Mesendoderm (in vitro differentiated cells): ENCODE data around the gene MAP9.

Source experiments
- DNase-seq: peaks from one replicate; pipeline ENCODE4 v3.0.0; 2013
- H2AK5ac ChIP-seq: 2 replicates; pipeline ENCODE4 v1.6.1; 2013; ENCODE audit warnings: low read length, inconsistent platforms
- H2BK120ac ChIP-seq: 2 replicates; pipeline ENCODE4 v1.6.1; 2013; ENCODE audit warnings: low read depth, mild to moderate bottlenecking, low read length, moderate library complexity, mixed read lengths
- H2BK15ac ChIP-seq: replicated peaks from 2 replicates; pipeline ENCODE4 v1.6.1; 2013; ENCODE audit warnings: low read depth, mild to moderate bottlenecking, moderate library complexity
- H2BK5ac ChIP-seq: 2 replicates; pipeline ENCODE4 v1.6.1; 2013; ENCODE audit warnings: low read length, inconsistent platforms
- H3K18ac ChIP-seq: 2 replicates; pipeline ENCODE4 v1.6.1; 2013; ENCODE audit warnings: mild to moderate bottlenecking, low read length, mixed read lengths
- H3K23ac ChIP-seq: one replicate; pipeline ENCODE4 v1.6.1; 2013; ENCODE audit warnings: low read length
- H3K27ac ChIP-seq: 2 replicates; pipeline ENCODE4 v1.5.1; 2013; ENCODE audit warnings: low read depth, mild to moderate bottlenecking, inconsistent platforms, low read length, moderate library complexity
- H3K27me3 ChIP-seq: 2 replicates; pipeline ENCODE4 v1.6.1; 2013; ENCODE audit warnings: low read length, control low read depth, mild to moderate bottlenecking, inconsistent platforms; ENCODE audit not compliant: insufficient read depth, poor library complexity
- H3K36me3 ChIP-seq: 2 replicates; pipeline ENCODE4 v1.6.1; 2013; ENCODE audit warnings: low read length, inconsistent platforms; ENCODE audit not compliant: control insufficient read depth, insufficient read depth
- H3K4ac ChIP-seq: one replicate; pipeline ENCODE4 v1.6.1; 2013; ENCODE audit warnings: low read depth, mild to moderate bottlenecking, low read length, moderate library complexity
- H3K4me1 ChIP-seq: 2 replicates; pipeline ENCODE4 v1.6.1; 2013; ENCODE audit warnings: low read depth, low read length, inconsistent platforms; ENCODE audit not compliant: control insufficient read depth
- H3K4me2 ChIP-seq: 2 replicates; pipeline ENCODE4 v1.6.1; 2013; ENCODE audit warnings: low read length
- H3K4me3 ChIP-seq: 2 replicates; pipeline ENCODE4 v1.5.1; 2013; ENCODE audit warnings: mild to moderate bottlenecking, low read length
- H3K56ac ChIP-seq: one replicate; pipeline ENCODE4 v1.6.1; 2013; ENCODE audit warnings: low read length
- H3K79me1 ChIP-seq: 2 replicates; pipeline ENCODE4 v1.6.1; 2013; ENCODE audit warnings: low read length, inconsistent platforms
- H3K79me2 ChIP-seq: 2 replicates; pipeline ENCODE4 v1.6.1; 2013; ENCODE audit warnings: mild to moderate bottlenecking, low read length; ENCODE audit not compliant: control insufficient read depth, insufficient read depth
- H3K9ac ChIP-seq: 2 replicates; pipeline ENCODE4 v1.6.1; 2013; ENCODE audit warnings: low read length, inconsistent platforms
- H4K5ac ChIP-seq: one replicate; pipeline ENCODE4 v1.6.1; 2013; ENCODE audit warnings: low read length
- H4K8ac ChIP-seq: one replicate; pipeline ENCODE4 v1.6.1; 2013; ENCODE audit warnings: low read depth, mild to moderate bottlenecking, control low read depth, low read length, moderate library complexity
- WGBS: extraction: QIAGEN DNeasy Blood & Tissue Kit; methylation state at CpG from one replicate; pipeline ENCODE4 v1.1.7; 2013; ENCODE audit warnings: low lambda C conversion rate, missing lambda C conversion rate; ENCODE audit not compliant: insufficient coverage; ENCODE audit errors: extremely low coverage; 5-methylcytosine and 5-hydroxymethylcytosine counted together

MAP9 gene

DNA sequence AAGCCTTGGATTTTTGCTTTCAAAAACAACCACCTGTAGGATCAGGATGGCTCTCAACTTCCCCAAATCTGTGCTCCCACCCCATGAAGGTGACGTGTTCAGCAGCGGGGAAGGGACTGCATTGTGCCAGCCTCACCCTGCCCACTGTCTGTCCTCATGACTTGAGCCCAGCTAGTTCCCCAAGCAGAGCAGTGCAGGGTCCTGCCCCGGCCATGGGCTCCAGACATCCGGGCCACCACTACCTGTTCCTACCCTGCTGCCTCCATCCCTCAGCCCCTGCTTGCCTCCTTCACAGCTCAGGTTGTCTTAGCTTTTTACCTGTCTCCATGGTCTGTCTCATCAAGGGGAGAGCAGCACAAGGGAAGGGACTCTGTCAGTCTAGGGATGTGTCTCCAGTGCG is 11.4 kb upstream of the MAP9 start:
- WGBS, result no CpG with 5 or more reads among the region's 5 CpGs
- DNase-seq, result no peak
- H3K4me1 ChIP-seq, result no peaks in the 10 kb centered on the region

DNA sequence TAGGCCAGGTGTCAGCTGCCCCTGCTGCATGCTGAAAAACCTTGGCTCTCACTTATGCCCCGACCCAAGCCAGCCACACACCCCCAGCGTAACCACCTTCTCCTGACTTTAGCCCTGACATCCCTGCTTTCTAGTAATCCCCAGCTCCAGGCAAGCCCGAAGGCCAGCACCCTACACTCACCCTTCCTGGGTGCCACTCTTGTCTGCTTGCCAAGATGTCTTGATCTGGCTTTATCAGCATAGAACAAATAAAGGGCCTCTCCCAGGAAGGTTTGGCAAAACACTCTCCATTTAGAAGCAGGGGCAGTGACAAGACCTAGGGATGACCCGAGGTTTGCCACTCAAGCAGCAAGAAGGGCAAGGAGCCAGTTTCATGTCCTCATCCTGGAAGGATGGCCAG is 6.8 kb upstream of the MAP9 start:
- Histone ChIP-seq H3K36me3 (no peaks in the 10 kb centered on the region), H3K27me3 (no peaks in the 10 kb centered on the region), H3K56ac (no peak overlapping the region), H3K4me2 (no peak overlapping the region), H3K27ac (no peak overlapping the region), H3K79me2 (no peaks in the 10 kb centered on the region), H3K4me1 (no peaks in the 10 kb centered on the region), H2BK15ac (no peak overlapping the region), H3K23ac (no peak overlapping the region), H4K8ac (no peak overlapping the region), H3K79me1 (no peaks in the 10 kb centered on the region), H3K4ac (no peak overlapping the region), H3K4me3 (no peak overlapping the region), H4K5ac (no peak overlapping the region), H2BK5ac (no peak overlapping the region), H2AK5ac (no peak overlapping the region), H2BK120ac (no peak overlapping the region), H3K18ac (no peak overlapping the region), H3K9ac (no peak overlapping the region)
- no peak for DNase-seq
- no CpG with 5 or more reads among the region's 4 CpGs for WGBS

More for the DNA sequence above, 11.4 kb upstream of the MAP9 start:
- no peak overlapping the region for H3K4me3 ChIP-seq
- H2BK5ac ChIP-seq, result no peak overlapping the region
- no peak overlapping the region for H2BK15ac ChIP-seq
- no peak overlapping the region for H2AK5ac ChIP-seq
- H3K79me2 ChIP-seq, result no peaks in the 10 kb centered on the region
- no peaks in the 10 kb centered on the region for H3K79me1 ChIP-seq
- no peak overlapping the region for H3K18ac ChIP-seq
- no peak overlapping the region for H3K27ac ChIP-seq
- no peak overlapping the region for H4K8ac ChIP-seq
- no peak overlapping the region for H4K5ac ChIP-seq
- H3K27me3 ChIP-seq, result no peaks in the 10 kb centered on the region
- H3K36me3 ChIP-seq, result no peaks in the 10 kb centered on the region
- H3K4me2 ChIP-seq, result no peak overlapping the region
- H3K56ac ChIP-seq, result no peak overlapping the region
- H3K9ac ChIP-seq, result no peak overlapping the region
- H3K4ac ChIP-seq, result no peak overlapping the region
- no peak overlapping the region for H2BK120ac ChIP-seq
- no peak overlapping the region for H3K23ac ChIP-seq

DNA sequence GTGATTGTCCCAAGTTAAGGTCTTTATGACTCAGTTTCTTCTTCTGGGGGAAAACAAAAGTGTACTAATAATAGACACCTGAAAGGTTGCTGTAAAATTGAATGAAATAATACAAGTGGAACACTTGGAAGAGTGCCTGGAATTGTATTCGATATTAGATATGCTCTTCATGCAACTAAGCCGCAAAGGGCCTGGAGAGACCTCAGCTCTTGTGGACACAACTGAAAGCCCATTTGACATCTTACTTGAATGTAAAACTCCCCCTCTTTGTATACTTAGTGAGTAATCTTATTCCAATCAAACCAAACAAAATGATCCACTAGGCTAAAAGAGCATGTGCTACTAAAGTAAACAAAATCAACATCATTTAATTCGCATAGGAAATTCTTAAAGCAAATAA is 511 bp upstream of the MAP9 start:
- Histone ChIP-seq H3K4me1 (no peaks in the 10 kb centered on the region), H4K5ac (peak overlapping the region; percentile 10), H2BK15ac (no peak overlapping the region), H3K79me1 (no peaks in the 10 kb centered on the region), H3K18ac (no peak overlapping the region), H3K56ac (no peak overlapping the region), H2BK120ac (no peak overlapping the region), H3K23ac (no peak overlapping the region), H3K9ac (no peak overlapping the region), H3K36me3 (no peaks in the 10 kb centered on the region), H3K4ac (no peak overlapping the region), H2AK5ac (no peak overlapping the region), H3K4me3 (no peak overlapping the region), H3K4me2 (no peak overlapping the region), H3K27ac (no peak overlapping the region), H3K79me2 (no peaks in the 10 kb centered on the region), H4K8ac (no peak overlapping the region), H3K27me3 (no peaks in the 10 kb centered on the region), H2BK5ac (no peak overlapping the region)
- WGBS, result no CpG with 5 or more reads among the region's 3 CpGs
- DNase-seq, result no peak

DNA sequence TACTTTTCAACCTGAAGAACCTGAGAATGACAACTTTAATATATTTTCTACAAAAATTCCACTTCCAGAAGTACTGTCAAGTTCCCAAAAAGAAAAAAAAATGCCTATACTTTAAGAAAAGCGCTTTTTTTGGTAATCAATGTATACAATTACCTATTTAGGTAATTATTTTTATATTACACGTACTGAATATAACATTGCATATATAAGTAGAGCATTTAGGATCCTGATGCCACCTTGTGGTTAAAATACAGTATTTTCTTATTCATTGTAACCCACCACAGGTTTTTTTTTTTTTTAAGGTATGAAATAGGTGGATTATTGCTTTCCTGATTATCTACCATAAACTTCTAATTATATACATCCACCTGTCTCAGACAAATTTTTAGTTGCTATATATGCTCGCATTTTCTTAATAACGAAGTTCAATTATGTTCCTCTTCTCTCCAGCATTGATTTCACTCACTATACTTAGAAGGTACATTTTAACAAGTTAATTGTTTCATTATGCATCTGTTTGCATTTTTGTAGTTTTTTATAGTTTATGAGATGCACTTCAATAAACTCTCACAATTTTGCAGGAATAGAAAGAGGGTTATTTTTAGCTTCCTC is 5.2 kb downstream of the MAP9 start:
- H3K23ac ChIP-seq, result no peak overlapping the region
- no peaks in the 10 kb centered on the region for H3K79me2 ChIP-seq
- H3K9ac ChIP-seq, result no peak overlapping the region
- H3K4me2 ChIP-seq, result no peak overlapping the region
- H3K36me3 ChIP-seq, result no peaks in the 10 kb centered on the region
- H3K56ac ChIP-seq, result no peak overlapping the region
- H3K27ac ChIP-seq, result no peak overlapping the region
- H2BK120ac ChIP-seq, result no peak overlapping the region
- no peak overlapping the region for H2AK5ac ChIP-seq
- no peaks in the 10 kb centered on the region for H3K4me1 ChIP-seq
- no peak overlapping the region for H3K4ac ChIP-seq
- no peaks in the 10 kb centered on the region for H3K27me3 ChIP-seq
- DNase-seq, result peak; percentile 24
- H4K5ac ChIP-seq, result no peak overlapping the region
- WGBS, result no CpG with 5 or more reads among the region's 4 CpGs
- H2BK15ac ChIP-seq, result no peak overlapping the region
- no peak overlapping the region for H3K18ac ChIP-seq
- no peak overlapping the region for H4K8ac ChIP-seq
- H2BK5ac ChIP-seq, result no peak overlapping the region
- H3K79me1 ChIP-seq, result no peaks in the 10 kb centered on the region
- no peak overlapping the region for H3K4me3 ChIP-seq

DNA sequence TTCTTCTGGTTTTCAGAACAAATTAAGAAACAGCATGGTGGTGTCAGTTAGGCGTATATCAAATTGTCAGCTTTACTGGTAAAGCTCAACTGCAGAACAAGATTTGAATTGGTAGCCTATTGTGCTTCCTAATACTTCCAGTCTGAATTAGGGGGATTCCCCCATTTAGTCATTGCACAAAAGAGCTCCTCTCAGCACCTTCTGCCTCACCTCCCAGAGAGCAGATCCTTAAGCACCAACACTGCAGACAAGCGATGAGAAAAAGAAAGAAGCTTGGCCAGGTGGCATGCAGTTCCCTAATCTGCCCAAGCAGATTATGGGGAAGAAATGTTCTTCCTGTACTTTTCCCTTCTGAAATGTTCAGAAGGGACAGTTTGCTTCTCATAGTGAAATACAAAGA is 9.2 kb downstream of the MAP9 start:
- Histone ChIP-seq H4K8ac (no peak overlapping the region), H3K79me2 (no peaks in the 10 kb centered on the region), H2BK120ac (no peak overlapping the region), H2BK15ac (no peak overlapping the region), H3K18ac (no peak overlapping the region), H3K27ac (no peak overlapping the region), H3K27me3 (no peaks in the 10 kb centered on the region), H3K4ac (no peak overlapping the region), H3K4me3 (no peak overlapping the region), H3K4me2 (no peak overlapping the region), H3K36me3 (no peaks in the 10 kb centered on the region), H3K23ac (no peak overlapping the region), H2BK5ac (no peak overlapping the region), H3K56ac (no peak overlapping the region), H2AK5ac (no peak overlapping the region), H4K5ac (no peak overlapping the region), H3K79me1 (no peaks in the 10 kb centered on the region), H3K4me1 (no peaks in the 10 kb centered on the region), H3K9ac (no peak overlapping the region)
- WGBS, result no CpG with 5 or more reads among the region's 2 CpGs
- no peak for DNase-seq

DNA sequence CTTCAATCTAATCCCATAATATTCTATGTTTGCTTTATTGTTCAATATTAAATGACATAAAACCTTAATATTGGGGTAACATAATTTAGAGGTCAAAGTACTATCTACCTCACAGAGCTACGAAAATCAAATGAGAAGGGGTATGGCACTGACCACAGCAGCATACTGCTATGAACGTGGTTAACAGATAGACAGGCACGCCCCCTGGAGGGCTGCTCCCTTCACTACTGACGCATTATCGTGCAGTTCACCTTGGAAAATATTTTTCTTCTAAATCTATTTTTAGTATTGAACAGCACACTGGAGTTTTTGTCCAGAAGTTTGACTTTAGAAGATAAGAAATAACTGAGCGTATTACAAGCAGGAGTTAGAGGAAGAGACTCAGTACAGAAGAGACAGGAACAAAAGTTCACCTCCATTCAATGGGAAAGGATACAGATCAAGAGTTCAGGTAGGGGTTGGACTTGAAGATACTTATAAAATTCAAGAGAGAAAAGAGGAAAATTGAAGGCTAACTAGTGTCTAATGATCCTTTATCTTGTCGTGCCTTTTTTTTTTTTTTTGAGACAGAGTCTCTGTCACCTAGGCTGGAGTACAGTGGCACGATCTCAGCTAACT is 22.7 kb downstream of the MAP9 start:
- H2BK5ac ChIP-seq, result no peak overlapping the region
- no peak overlapping the region for H3K18ac ChIP-seq
- no peak overlapping the region for H3K23ac ChIP-seq
- H2BK15ac ChIP-seq, result no peak overlapping the region
- H3K9ac ChIP-seq, result no peak overlapping the region
- H3K4me3 ChIP-seq, result no peak overlapping the region
- DNase-seq, result peak; percentile 51
- H3K27ac ChIP-seq, result no peak overlapping the region
- H3K27me3 ChIP-seq, result no peaks in the 10 kb centered on the region
- no peaks in the 10 kb centered on the region for H3K79me2 ChIP-seq
- whole genome bisulfite sequencing, result no CpG with 5 or more reads among the region's 8 CpGs
- H3K56ac ChIP-seq, result no peak overlapping the region
- H3K36me3 ChIP-seq, result no peaks in the 10 kb centered on the region
- H4K5ac ChIP-seq, result no peak overlapping the region
- no peak overlapping the region for H2AK5ac ChIP-seq
- H2BK120ac ChIP-seq, result no peak overlapping the region
- no peaks in the 10 kb centered on the region for H3K4me1 ChIP-seq
- no peaks in the 10 kb centered on the region for H3K79me1 ChIP-seq
- no peak overlapping the region for H4K8ac ChIP-seq
- H3K4me2 ChIP-seq, result no peak overlapping the region
- no peak overlapping the region for H3K4ac ChIP-seq
